DOHH2 (cell line): Measurements from ENCODE around the gene PDIA6.

Source experiments
- H3F3A ChIP-seq: fragments of 200-600 bp; sonication (generic), shearing (Covaris generic); 2 replicates; pipeline ENCODE4 v1.6.0; 2016; ENCODE audit warnings: antibody characterized with exemption, mild to moderate bottlenecking; ENCODE audit not compliant: control insufficient read depth, insufficient read depth
- H3K27ac ChIP-seq: fragments of 200-600 bp; sonication (generic); 2 replicates; pipeline ENCODE4 v1.5.1; 2014; ENCODE audit warnings: low read depth, mild to moderate bottlenecking, low read length, moderate library complexity
- H3K27me3 ChIP-seq: fragments of 200-600 bp; sonication (generic); 2 replicates; pipeline ENCODE4 v1.6.1; 2014; ENCODE audit warnings: mild to moderate bottlenecking, low read length, mixed read lengths; ENCODE audit not compliant: control insufficient read depth
- H3K36me3 ChIP-seq: fragments of 200-600 bp; sonication (generic); 2 replicates; pipeline ENCODE4 v1.6.1; 2014; ENCODE audit warnings: mild to moderate bottlenecking, low read length, moderate library complexity, mixed read lengths; ENCODE audit not compliant: control insufficient read depth
- H3K4me1 ChIP-seq: fragments of 200-600 bp; sonication (generic); 2 replicates; pipeline ENCODE4 v1.6.1; 2014; ENCODE audit warnings: mild to moderate bottlenecking, low read length, mixed read lengths; ENCODE audit not compliant: control insufficient read depth
- H3K4me2 ChIP-seq: fragments of 200-600 bp; sonication (generic); 2 replicates; pipeline ENCODE4 v1.6.0; 2014; ENCODE audit warnings: mild to moderate bottlenecking, low read length, moderate library complexity
- H3K4me3 ChIP-seq: fragments of 200-600 bp; sonication (generic); 2 replicates; pipeline ENCODE4 v1.5.1; 2014; ENCODE audit warnings: mild to moderate bottlenecking, low read length, mixed read lengths
- H3K79me2 ChIP-seq: fragments of 200-600 bp; sonication (generic); 2 replicates; pipeline ENCODE4 v1.6.1; 2014; ENCODE audit warnings: mild to moderate bottlenecking, low read length, mixed read lengths; ENCODE audit not compliant: control insufficient read depth
- H3K9me2 ChIP-seq: fragments of 200-600 bp; sonication (generic); replicated peaks from 2 replicates; pipeline ENCODE4 v1.6.1; 2014; ENCODE audit warnings: mild to moderate bottlenecking, low read length, mixed read lengths; ENCODE audit not compliant: control insufficient read depth
- H3K9me3 ChIP-seq: fragments of 200-600 bp; sonication (generic); 2 replicates; pipeline ENCODE4 v1.6.1; 2014; ENCODE audit warnings: antibody characterized with exemption, low read length, mixed read lengths; ENCODE audit not compliant: control insufficient read depth, insufficient read depth
- H4K20me1 ChIP-seq: fragments of 200-600 bp; sonication (generic); 2 replicates; pipeline ENCODE4 v1.6.0; 2014; ENCODE audit warnings: low read depth, mild to moderate bottlenecking, antibody characterized with exemption, low read length, moderate library complexity; ENCODE audit not compliant: control insufficient read depth, insufficient read depth
- CTCF ChIP-seq: fragments of 200-600 bp; sonication (generic); IDR thresholded peaks from one replicate; pipeline ENCODE4 v1.5.1; 2014; ENCODE audit warnings: antibody characterized with exemption, mild to moderate bottlenecking, low read depth, low read length; ENCODE audit not compliant: poor library complexity, severe bottlenecking
- EZH2phosphoT487 ChIP-seq: fragments of 200-600 bp; sonication (generic); IDR thresholded peaks from 2 replicates; pipeline ENCODE4 v1.6.1; 2017; ENCODE audit warnings: borderline replicate concordance, mild to moderate bottlenecking, antibody characterized with exemption, low read length, moderate library complexity, mixed read lengths

The PDIA6 gene

GRCh38 chr2:10772201-10772867, 40.3 kb downstream of the PDIA6 start:
- TF ChIP-seq CTCF: no peak
- no peak for TF ChIP-seq EZH2phosphoT487
- Histone ChIP-seq H3K79me2 (no peaks in the 10 kb centered on the region), H3K4me1 (no peaks in the 10 kb centered on the region), H3F3A (no peaks in the 10 kb centered on the region), H3K9me3 (no peaks in the 10 kb centered on the region), H3K4me3 (no peak overlapping the region), H3K27me3 (no peaks in the 10 kb centered on the region), H4K20me1 (no peaks in the 10 kb centered on the region; the same call in 1 of the 2 replicates), H3K36me3 (no peaks in the 10 kb centered on the region), H3K27ac (no peak overlapping the region), H3K9me2 (no peaks in the 10 kb centered on the region), H3K4me2 (no peak overlapping the region)

- H3K4me1 ChIP-seq: no peaks in the 10 kb centered on the region
- H3K27me3 ChIP-seq: no peaks in the 10 kb centered on the region
- TF ChIP-seq EZH2phosphoT487 (no peak), CTCF (no peak)
Measured at GRCh38 chr2:10771786-10772185, 40.8 kb downstream of the PDIA6 start.

GRCh38 chr2:10770956-10771750, 41.4 kb downstream of the PDIA6 start:
- H3K4me1 ChIP-seq: no peaks in the 10 kb centered on the region
- no peaks in the 10 kb centered on the region for H3K27me3 ChIP-seq

More at GRCh38 chr2:10771786-10772185, 40.8 kb downstream of the PDIA6 start:
- Histone ChIP-seq H3K4me2 (no peak overlapping the region), H3K27ac (no peak overlapping the region), H3F3A (no peaks in the 10 kb centered on the region), H3K36me3 (no peaks in the 10 kb centered on the region), H3K9me2 (no peaks in the 10 kb centered on the region), H3K79me2 (no peaks in the 10 kb centered on the region), H3K4me3 (no peak overlapping the region), H4K20me1 (no peaks in the 10 kb centered on the region), H3K9me3 (no peaks in the 10 kb centered on the region)

More at GRCh38 chr2:10770956-10771750, 41.4 kb downstream of the PDIA6 start:
- H3K79me2 ChIP-seq: no peaks in the 10 kb centered on the region
- H3K27ac ChIP-seq: no peak overlapping the region
- H3F3A ChIP-seq: no peaks in the 10 kb centered on the region
- H3K36me3 ChIP-seq: no peaks in the 10 kb centered on the region
- H3K4me3 ChIP-seq: no peak overlapping the region
- no peaks in the 10 kb centered on the region for H3K9me3 ChIP-seq
- H3K4me2 ChIP-seq: no peak overlapping the region
- no peaks in the 10 kb centered on the region for H4K20me1 ChIP-seq
- H3K9me2 ChIP-seq: no peaks in the 10 kb centered on the region
- TF ChIP-seq EZH2phosphoT487 (no peak), CTCF (no peak)
